GM12801 (cell line): ENCODE results near the gene CEP350.

ENCODE experiments used
- CTCF ChIP-seq: IDR thresholded peaks from one replicate; pipeline ENCODE4 v1.5.1; 2011; ENCODE audit warnings: control low read depth; ENCODE audit not compliant: insufficient read length; ENCODE audit errors: extremely low read depth

CEP350 gene

DNA sequence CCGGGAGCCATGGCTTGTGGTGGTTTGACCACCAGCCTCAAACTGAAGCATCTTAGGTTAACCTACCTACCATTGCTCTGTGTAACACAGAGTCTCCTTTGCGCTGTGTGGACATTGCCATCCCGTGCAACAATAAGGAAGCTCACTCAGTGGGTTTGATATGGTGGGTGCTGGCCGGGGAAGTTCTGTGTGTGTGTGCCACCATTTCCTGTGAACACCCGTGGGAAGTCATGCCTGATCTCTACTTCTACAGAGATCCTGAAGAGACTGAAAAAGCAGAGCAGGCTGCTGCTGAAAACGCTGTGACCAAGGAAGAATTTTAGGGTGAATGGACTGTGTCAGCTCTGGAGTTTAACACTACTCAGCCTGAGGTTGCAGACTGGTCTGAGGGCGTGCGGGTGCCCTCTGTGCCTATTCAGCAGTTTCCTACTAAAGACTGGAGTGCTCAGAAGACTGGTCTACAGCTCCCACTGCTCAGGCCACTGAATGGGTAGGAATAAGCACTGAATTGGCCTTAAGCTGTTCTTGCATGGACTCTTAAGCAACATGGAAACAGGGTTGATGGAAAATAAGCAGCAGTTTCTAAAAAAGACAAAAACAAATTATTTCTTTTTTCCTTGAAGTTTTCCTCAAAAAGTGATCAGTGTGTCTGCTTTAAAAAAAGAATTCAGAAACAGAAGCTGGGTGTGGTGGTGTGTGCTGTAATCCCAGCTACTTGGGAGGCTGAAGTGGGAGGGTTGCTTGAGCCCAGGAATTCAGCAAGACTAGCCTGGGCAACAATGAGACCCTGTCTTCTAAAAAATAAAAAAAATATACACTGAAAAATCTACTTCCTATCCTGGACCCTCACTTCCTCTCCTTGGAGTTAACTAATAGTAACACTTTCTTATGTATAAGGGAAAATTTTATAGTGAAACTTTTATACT, 14.6 kb downstream of the CEP350 start:
- no peak for TF ChIP-seq CTCF

DNA sequence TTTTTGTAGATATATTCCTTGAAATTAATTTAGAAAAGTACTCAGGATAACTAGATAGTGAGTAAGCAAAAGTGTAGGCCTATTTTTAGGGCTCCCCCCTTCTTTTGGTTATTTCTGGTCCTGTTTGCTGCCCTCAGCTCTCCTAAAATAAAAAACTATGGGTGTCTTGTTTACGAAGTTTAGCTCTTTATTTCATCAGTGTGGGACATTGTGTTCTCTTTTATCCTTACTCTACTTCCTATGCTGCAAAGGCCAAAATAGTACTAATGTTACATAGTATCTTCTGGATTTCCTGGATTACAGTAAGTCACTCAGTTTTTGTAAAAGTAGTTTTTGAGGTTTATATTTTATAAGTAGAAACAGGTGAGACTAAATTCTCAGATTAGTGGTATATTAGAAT, 15.4 kb downstream of the CEP350 start:
- no peak for TF ChIP-seq CTCF

- TF ChIP-seq CTCF, result no peak
Measured at GRCh38 chr1:179971563-179972496, 17.2 kb downstream of the CEP350 start.

DNA sequence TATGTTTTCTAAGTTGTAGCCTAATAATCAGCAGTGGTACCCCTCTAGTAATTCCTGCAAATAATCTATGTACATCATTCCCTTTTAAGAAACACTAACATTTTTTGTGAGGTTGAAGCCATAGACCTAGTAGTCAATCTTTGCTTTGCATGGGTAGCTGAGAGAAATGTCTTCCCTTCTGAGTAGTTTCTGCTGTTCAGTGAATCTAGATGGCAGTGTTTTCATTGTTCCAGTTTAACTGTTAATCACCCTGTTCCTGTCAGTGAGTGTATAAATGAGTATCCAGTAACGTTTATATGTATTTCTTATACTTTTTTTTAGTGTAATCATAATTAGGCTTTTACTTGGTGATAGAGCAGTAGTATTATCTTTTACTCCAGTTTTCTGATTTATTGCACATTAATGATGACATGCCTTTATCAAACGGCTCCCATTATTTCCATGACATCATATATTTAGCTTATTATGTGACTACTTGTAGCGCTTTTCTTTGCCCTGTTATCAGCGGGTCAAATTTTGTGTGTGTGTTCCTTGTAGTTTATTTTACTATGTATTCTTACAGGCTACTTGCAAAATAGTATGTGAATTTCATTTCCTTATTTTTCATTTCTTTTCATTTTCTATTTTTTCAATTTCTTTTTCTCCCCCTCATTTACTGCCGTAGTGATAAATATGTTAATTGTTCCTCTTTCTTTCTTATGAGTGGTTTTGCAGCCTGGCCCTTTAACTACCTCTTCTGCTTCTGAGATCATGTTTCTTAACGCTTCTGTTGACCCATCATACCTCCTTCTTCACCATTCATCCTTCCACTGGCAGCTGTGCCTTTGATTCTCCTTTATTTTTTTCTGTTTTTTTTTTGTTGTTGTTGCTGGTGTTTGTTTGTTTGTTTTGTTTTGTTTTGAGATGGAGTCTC, 18.8 kb downstream of the CEP350 start:
- no peak for TF ChIP-seq CTCF

GRCh38 chr1:179976970-179977651, 22.5 kb downstream of the CEP350 start:
- no peak for TF ChIP-seq CTCF

- TF ChIP-seq CTCF, result no peak
Measured at GRCh38 chr1:179978199-179979079, 23.8 kb downstream of the CEP350 start.
